ENCODE results near the gene RAB3IL1.

Gene RAB3IL1

DNA sequence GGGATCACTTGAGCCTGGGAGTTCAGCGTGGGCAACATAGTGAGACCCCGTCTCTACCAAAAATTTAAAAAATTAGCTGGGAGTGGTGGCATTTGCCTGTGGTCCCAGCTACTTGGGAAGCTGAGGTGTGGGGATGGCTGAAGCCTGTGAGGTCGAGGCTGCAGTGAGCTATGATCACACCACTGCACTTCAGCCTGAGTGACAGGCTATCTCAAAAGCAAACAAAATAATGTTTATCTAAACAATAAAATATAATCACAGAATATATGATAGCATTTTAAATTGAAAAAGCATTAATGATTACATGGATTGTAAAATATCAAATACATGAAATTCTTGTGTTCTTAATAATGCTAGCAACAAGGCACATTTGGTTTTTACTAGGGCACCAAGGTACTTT, 35.5 kb upstream of the RAB3IL1 start:
- no peak for DNase-seq

DNA sequence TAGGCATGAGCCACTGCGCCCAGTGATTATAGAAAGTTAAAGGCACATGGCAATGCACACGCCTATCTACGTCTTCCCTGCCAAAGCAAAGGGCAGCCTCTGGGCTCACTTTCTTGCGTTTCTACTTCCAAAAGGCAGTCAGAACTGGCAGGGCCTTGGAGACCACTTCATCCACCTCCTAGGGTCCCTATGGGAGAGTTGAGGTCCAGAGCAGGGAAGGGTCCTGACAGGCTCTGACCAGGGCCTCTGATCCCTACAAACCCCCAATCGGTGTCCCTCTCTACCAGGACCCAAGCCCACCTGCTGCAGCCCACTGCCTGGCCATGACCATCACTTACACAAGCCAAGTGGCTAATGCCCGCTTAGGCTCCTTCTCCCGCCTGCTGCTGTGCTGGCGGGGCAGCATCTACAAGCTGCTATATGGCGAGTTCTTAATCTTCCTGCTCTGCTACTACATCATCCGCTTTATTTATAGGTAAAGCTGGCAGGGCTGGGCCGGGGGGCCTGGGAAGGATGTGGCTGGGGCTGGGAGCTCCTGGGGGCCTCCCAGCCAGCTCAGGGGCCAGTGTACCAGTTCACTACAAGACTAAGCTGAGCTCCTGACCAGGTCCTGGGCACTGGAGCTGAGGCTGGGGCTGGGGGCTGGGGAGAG, 34.2 kb upstream of the RAB3IL1 start:
- no peak for DNase-seq

DNA sequence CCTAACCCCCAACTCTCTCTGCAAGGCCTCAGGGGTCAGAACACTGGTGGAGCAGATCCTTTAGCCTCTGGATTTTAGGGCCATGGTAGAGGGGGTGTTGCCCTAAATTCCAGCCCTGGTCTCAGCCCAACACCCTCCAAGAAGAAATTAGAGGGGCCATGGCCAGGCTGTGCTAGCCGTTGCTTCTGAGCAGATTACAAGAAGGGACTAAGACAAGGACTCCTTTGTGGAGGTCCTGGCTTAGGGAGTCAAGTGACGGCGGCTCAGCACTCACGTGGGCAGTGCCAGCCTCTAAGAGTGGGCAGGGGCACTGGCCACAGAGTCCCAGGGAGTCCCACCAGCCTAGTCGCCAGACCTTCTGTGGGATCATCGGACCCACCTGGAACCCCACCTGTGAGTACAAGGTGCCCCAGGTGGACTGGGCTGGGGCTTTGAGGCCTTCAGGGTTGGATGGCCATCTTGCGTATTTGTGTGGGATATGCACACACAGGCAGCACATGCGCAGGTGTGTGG, 32.7 kb upstream of the RAB3IL1 start, which contains the start of gene BEST1:
TSS of gene BEST1 (plus strand) at position 317 of the 513 bp plus-strand sequence. CDS start 1,456 bp downstream, outside the sequence.
- no peak for DNase-seq

DNA sequence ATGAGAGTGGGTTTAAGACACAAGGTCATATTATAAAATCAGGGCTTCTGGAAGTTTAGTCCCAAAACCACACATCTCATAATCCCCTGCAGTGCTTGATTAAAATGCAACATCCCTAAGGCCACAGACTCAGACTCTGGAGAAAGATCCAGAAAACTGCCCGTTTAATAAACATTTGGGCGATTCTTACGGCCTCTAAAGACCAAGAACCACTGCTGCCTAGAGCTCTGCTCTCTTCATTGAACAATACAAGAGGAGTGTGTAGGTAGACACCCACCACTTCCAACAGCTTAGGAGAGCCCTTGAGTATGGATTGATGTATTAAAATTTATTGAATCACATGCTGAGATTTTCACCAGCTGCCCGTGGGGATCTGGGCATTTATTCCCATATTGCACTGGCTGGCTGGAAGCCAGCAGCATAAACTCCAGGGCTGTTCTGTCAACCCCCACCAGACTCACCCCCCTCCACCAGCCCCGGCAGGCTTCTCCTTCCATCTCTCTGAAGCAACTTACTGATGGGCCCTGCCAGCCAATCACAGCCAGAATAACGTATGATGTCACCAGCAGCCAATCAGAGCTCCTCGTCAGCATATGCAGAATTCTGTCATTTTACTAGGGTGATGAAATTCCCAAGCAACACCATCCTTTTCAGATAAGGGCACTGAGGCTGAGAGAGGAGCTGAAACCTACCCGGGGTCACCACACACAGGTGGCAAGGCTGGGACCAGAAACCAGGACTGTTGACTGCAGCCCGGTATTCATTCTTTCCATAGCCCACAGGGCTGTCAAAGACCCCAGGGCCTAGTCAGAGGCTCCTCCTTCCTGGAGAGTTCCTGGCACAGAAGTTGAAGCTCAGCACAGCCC, 32.0 kb upstream of the RAB3IL1 start:
- peak; percentile 98 for DNase-seq

DNA sequence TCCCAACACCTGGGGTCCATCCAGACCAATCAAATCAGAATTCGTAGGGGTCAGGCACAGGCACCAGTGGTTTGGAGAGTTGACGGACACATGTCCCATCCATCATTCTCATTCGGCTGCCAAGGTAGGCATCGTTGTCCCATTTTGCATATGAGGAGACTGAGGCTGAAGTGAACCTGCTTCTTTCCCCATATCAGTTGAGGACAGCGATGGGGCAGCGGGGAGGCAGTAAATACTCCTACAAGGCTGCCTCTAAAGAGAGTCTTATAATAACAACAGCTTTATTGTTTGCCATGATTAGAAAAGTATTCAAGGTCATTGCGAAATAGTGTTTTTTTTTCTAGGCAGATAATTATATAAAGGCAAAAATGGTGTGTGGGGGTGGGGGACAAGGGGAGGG, 31.1 kb upstream of the RAB3IL1 start:
- peak; percentile 15 for DNase-seq

DNA sequence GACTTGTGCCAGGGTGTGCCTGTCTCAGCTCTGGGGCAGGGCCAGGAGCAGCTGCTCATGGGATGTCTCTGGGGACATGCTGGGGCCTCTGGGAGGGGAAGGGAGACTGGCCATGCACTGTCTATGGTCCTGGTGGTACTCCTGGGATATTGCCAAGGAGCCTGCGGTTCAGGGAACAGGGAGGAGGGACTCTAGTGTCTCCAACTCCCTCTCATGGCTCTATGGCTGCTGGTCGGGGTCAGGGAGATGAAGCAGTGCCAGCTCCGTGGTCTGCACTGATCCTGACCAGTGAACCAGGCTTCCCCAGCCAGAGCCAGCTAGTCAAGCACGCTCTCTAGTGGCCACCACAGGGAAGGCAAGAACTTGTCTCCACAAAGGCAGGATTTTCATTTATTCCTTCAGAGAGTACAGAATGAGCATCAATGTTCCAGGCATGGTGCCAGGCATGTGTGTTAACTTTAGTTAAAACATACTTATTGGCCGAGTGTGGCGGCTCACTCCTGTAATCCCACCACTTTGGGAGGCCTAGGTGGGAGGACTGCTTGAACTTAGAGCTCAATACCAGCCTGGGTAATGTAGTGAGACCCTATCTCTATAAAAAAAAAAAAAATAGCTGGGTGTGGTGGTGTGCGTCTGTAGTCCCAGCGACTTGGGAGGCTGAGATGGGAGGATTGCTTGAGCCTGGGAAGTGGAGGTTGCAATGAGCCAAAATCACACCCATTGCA, 30.3 kb upstream of the RAB3IL1 start:
- DNase-seq: peak; percentile 92

DNA sequence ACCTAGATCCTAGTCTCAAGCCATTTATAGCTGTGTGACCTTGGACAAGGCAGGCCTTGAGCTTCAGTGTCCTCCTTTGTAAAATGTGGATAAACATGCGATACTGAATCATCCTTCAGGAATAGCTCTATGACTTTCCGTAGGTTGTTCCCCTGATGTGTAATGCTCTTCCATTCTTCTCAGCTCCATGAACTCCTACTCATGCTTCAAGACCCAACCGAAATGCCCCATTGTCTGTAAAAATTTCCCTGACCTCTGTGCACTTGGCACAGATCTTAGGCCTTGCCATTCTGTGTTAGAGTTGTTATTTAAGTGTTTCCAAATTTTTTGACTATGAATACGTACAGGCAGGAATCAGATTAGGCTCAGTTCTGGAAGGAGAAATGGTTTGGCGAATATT, 29.5 kb upstream of the RAB3IL1 start:
- DNase-seq: no peak

DNA sequence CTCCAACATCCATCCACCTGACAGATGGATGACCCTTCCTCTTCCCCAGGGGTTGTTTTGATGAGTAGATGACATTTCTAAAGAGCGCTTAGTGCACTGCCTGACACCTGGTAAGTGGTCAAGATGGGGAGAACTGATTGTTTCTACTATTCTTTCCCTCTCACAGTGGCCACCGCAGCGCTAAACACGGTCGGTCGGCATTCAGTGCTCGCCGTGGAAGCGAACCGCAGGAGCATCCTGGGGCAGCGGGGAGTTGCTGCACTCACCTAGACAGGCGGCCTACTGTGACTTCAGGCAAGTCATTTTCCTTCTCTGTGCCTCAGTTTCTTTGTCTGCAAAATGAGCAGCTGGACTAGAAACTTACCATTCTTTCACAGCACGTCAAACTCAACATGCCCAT, 27.8 kb upstream of the RAB3IL1 start:
- no peak for DNase-seq

DNA sequence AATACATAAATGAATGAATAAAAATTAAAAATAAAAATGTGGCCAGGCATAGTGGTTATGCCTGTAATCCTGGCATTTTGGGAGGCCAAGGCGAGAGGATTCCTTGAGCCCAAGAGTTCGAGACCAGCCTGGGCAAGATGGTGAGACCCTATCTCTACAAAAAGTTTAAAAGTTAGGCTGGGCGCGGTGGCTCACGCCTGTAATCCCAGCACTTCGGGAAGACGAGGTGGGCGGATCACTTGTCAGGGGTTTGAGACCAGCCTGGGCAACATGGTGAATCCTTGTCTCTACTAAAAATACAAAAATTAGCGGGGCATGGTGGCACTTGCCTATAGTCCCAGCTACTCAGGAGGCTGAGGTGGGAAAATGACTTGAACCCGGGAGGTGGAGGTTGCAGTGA, 23.1 kb upstream of the RAB3IL1 start:
- DNase-seq: no peak

DNA sequence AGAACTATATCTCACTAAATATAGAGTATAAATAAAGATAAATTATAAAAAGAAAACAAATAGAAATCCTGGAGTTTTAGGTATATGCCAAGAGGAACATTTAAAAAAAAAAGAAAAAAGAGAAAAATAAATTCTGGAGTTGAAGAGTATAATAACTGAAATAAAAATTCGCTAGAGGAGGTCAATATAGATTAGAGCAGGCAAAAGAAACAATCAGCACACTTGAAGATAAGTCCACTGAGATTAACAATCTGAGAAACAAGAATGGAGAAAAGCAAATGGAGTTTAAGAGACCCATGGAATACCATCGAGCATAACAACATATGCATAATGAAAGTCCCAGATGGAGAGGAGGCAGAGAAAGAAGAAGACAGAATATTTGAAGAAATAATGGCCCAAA, 18.5 kb upstream of the RAB3IL1 start:
- DNase-seq: no peak

DNA sequence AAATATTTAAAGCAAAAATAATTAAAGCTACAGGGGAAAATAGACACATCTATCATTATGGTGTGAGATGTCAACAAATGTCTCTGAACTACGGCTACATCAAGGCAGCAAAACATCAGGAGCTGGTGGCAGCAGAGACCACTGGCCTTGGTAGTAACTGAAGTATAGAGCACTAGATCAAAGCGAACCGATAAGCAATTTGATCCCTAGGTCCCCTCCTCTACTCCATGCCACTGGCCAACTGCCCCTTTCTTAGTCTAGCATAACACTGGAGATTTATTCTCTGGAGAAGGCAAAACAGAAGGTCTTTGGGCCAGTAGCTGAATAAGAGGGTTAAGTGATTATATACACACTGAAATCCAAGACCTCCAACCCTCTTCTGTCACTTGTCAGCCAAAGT, 13.6 kb upstream of the RAB3IL1 start:
- no peak for DNase-seq

DNA sequence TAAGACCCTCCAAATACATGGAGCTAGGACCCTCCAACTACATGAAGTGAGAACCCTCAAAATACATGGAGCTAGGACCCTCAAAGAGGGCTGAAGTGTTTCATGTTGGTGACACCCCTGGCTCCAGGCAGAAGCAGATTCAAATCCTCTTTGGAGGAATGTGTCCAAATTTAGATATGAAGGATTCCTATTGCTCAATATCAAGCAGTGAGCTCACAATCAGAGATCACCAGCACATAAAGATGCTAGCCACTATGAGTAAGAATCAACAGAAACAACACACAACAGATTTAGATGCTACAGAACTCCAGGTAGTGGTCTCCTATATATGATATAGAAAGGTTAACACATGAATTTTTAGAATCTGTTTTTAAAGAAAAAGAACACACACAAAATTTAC, 11.2 kb upstream of the RAB3IL1 start:
- no peak for DNase-seq

DNA sequence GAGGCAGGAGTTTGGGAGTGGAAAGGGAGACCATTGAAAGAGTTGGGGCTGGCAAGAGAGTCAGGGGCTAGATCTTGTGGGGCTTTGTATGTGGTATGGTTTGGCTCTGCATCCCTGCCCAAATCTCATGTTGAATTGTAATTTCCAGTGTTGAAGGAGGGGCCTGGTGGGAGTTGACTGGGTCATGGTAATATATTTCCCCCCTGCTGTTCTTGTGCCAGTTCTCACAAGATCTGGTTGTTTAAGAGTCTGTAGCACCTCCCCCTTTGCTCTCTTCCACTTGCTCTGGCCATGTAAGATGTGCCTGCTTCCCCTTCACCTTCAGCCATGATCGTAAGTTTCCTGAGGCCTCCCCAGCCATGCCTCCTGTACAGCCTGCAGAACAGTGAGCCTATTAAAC, 10.1 kb upstream of the RAB3IL1 start:
- DNase-seq: no peak

DNA sequence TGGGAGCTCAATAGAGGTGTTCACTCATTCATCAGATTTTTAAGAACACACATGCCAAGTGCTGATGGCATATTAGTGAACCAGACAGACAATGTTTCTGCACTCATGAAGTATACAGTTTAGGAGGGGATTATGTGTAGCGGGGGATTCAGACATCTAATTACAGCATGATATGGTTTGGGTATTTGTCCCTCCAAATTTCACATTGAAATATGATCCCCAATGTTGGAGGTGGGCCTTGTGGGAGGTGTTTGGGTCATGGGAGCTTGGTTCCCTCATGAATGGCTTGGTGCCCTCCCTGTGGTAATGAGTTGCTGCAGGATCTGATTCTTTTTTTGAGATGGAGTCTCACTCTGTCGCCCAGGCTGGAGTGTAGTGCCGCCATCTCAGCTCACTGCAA, 8.9 kb upstream of the RAB3IL1 start:
- DNase-seq: no peak

DNA sequence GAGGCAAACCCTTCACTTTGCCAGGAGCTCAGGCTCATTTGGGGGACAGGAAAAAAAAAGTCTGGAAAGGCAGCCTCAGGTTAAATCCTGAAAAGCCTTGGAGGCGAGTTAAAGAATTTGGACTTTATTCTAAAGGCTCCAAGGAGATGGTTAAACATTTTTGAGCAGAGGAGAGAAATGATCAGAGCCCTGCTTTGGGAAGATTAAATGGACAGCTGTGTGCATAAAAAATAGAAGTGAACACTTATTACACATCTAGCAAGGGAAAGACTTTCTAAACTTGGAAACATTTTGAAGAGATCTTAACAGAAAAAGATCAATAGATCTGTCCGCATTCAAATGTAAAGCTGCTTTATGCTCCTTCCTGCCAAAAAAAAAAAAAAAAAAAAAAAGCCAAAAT, 8.4 kb upstream of the RAB3IL1 start:
- DNase-seq: no peak

DNA sequence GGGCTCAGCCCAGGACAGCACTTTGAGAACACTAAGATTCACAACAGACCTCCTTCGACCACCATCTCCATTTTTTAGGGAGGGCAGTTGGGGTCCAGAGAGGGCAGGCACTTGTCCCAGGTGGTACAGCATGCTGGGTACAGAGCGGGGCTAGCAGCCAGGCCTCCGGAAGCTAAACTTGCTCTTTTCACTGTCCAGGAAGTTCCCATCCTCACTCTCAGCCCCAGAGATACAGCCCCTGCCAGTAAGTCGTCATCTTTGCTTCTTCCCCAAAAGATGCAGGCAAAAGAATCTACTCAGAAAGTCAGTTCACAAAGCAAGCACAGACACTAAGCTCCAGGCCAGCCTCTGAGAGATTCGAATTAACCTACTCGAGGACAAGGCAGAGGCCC, 6.7 kb upstream of the RAB3IL1 start:
- no peak for DNase-seq

DNA sequence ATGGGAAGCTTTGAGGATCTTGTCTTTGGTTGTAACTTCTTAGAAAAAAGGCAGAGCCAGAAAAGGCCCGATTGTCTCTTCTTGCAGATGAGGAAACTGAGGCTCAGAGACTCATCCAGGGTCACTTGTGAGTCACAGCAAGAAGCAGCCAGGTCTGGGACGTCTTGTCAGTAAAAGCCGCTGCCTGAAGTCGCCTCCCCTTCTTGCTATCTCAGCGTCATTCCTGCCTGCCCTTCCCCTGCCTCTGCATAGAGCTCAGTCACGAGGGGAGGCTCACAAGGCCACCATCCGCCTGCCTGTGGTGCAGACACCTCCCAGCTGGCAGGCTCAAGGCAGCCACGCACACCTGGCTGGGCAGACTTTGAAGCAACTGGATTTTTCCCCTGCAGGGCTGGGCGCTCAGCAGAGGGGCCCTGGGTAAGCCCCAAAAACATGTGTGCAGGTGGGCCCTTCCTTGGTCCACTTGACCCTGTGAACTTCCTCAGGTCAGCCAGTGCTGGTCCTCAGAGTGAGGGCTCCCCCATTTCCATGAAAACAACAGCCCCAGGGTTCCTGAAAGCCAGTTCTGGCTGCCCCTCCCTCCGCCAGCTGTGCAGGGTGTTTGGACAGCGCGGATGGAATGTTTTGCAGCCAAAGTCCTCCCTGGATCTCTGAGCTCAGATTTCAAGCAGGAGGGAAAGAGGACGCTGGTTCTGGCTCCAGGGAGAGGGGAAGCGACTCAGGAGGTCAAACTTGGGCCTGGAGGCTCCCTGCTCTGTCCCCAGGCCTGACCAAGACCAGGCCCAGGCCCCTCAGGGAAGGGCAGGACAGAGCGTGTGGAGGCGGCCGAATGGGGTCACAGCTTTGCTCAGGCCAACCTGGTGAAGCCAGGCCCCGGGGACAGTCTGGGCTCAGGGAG, 6.0 kb upstream of the RAB3IL1 start:
- peak; percentile 60 for DNase-seq

DNA sequence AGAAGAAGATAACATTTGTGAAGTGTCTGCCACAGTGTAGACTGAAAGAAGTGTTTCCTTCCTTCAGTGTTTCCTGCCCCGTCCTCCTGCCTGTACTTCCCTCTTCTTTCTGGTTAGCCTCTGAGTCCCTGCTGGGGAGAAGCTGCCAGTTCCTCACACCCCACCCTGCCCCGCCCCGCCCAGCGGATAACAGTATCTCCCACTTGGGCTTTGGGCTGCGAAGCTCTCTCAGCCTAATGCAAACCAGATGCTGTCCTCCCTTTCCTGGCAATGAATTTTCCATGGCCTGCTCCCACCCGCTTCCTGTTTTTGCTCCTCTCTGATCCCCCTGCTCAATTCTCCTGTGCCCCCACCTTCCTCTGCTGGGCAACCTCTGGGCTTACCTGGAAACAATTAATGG, 5.2 kb upstream of the RAB3IL1 start:
- peak; percentile 44 for DNase-seq

DNA sequence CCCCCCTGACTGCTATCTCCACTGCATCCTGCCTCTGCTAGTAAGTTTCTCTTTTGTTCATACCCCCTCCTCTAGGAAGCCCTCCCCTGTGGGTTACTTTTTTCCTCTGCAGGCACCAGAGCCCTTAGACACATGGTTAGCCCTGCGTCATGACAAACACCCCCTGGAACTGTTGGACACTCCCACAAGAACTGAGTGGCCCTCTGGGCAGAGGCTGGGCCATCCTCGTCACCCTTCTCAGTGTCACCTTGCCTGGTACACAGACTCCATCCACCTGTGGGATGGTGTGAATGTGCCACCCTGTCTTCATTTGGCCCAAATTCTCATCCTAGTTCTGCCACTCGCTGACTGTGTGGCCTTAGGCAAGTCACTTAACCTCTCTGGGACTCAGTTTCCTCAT, 4.1 kb upstream of the RAB3IL1 start:
- DNase-seq: no peak

DNA sequence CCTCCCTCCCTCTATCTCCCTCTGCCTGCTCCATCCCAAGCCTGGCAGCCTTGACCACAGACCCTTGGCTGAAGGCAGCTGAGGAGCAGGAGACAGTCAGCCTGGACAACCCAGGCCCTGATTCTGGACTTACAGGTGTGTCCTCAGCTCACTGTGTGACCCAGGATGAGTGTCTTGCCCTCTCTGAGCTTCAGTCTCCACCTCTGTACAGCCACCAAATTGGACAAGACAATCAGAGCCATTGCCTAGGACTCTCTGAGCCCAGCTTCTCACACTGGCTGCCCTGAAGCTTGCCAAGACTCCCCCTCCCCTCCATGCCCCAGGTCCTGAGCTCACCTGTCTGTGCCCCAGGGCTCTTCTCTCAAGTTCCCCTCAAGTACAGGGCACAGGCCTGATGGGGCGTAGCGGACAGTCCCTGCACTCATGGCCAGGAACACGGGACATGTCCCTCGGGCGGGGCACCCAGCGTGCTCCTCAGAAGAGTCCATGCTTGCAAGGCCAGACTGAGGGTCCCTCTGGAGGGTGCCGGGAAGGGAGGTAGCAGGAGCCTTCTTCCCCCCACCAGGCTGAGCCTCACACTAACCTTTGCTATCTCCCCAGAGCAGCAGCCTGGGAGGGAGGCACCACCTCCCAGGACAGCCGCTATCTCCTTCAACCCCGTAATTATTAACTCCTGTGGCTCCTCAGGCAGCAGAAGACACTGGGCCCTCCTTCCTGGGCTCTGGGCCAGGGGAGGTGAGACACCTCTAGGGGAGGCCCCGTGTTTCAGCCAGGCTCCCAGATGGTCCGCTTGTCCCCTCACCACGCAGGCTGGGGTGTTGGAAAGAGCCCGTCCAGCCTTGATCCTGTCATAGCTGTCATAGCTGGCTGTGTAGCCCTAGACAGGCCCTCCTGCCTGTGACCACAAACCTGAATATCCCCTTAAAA, 2.6 kb upstream of the RAB3IL1 start:
- DNase-seq: peak; percentile 44

DNA sequence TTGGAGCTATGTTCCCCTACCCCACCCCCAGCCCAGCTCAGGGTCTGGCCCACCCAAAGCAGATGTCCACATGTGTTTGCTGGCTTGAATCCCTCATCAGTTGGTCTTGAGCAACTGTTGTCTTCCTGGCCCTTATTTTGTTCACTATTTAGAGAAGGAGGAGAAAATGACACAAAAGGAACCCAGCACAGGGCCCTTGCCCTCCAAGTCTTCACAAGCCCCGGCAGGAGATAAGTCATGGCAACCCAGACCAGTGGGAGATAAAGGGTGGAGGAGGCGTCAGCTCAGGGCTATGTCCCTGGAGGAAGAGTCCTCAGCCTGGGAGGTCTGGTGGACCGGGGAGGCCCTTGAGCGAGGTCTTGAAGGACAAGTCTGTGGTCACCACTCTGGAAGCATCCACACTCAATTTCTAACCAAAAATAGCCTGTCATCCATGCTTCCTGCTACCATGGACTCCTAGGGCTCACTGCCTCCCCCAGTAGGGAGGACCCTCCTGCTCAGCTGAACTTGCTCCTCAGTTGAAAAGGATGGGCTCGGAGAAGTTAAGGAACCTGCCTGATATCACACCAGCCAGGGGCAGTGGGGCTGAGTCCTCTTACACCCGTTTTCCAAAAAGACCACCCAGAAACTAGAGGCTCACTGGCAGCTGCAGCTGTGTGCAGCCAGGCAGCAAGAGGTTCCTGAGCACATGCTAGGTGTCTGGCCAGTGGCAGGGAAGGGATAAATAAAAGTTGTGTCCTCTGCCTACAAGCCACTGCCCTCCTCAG, 1.8 kb upstream of the RAB3IL1 start:
- peak; percentile 46 for DNase-seq

Data from OCI-M1 (cell line).